ENCODE results near the gene INMT.

INMT gene

DNA sequence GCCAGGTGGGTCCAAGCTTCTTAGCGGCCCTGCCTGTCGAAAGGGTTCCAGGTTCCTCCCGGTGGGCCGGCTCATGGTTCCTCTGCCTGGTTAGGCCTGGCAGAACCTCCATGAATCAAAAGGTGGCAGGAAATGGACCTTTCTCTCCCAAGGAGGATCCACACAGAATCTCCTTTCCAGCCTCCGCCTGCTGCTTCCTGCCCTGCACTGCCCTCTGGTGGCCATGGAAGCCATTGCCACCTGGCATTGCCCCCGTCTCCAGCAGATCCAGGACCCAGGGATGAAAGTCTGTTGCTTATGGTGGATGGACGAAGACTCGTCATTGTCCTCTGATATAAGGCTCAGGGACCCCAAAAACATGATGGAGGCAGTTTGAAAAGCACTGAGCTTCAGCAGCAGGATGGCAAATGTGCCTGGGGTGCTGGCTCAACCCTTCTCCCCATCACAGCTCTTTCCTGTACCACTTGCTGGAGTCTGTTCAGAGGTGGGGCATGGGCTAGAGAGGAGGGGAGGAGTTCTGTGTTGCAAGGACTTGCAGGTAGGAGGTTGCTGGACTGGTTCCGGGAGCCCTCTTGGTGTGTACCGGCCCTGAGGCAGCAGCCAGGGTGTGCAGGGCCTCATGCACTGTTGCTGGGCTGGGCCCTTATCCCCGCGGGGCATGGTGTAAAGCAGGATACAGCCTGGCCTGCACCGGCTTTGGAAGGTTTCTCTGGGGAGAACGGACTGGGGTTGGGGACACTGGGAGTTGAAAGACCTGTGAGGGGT is 11.3 kb upstream of the INMT start:
- peak overlapping the region; percentile 41; the same call in 1 of the 2 replicates for H3K27ac ChIP-seq
- peak; percentile 98 for TF ChIP-seq CTCF (conservative IDR thresholded peaks at IDR 0.05)

DNA sequence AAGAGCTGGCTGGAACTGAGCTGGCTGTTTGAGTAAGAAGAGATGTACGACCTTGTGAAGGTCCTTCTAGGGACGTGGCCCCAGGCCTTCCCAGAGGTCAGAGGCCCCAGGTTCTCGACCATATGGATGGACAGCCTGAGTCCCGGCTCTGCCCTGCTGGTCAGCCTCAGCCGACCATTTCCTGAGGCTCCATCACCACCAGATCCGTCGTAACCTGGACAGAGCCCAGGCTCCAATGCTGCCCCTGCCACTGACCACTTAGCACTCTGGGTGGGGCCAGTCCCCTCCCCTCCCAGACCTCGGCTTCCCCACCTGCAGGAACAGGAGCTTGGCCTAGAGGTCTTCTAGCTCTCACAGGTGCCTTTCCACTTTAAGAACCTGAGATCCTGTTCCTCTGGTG is 10.6 kb upstream of the INMT start:
- H3K27ac ChIP-seq, result peak overlapping the region; percentile 41; the same call in 1 of the 2 replicates
- TF ChIP-seq CTCF (conservative IDR thresholded peaks at IDR 0.05), result no peak

- TF ChIP-seq CTCF (conservative IDR thresholded peaks at IDR 0.05), result no peak
- no peak overlapping the region for H3K27ac ChIP-seq
These were observed 8.4 kb upstream of the INMT start for GRCh38 chr7:30743371-30744074.

DNA sequence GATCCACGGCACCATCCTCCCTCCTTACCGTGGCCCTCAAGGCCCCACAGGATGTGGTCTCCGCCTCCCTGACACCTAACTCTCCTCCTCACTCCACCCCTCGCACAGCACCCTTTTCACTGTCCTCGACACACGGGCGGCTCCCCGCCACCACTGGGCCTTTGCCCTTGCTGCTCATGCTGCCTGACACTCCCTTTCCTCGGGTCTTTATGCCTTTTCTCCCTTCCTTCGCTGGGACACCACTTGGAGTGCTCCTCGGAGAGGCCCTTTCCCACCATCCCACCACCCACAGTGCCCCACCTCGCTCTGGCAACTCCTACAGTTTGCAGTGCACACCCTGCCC is 7.9 kb upstream of the INMT start:
- no peak overlapping the region for H3K27ac ChIP-seq
- no peak for TF ChIP-seq CTCF (conservative IDR thresholded peaks at IDR 0.05)

DNA sequence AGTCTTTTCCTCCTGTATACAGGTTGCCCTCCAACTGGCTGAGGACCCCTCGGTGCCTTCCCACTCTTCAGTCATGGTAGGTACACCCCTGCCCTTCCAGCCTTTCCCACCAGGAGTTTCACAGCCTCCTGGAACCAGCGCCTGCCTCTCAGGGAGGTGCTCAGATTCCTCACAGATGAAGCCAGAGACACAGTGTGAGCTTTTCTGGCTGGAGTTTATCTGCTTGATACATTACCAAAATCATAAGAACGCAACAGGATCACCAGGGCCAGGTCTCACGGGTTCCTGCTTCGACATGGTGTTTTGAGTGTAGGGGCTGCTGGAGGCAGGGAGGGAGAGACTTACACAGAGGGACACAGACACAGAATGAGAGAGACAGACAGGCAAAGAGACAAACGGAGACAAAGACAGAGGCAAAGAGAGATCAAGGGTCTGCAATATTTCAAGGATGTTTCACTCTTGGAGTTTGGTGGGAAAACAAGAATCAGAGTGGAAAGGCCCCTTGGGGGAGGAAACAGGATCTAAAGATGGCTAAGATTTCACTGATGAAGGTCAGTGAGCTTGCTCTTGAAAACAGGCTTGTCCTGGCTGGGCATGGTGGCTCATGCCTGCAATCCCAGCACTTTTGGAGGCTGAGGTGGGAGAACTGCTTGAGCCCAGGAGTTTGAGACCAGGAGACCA is 6.5 kb upstream of the INMT start:
- no peak for TF ChIP-seq CTCF (conservative IDR thresholded peaks at IDR 0.05)

DNA sequence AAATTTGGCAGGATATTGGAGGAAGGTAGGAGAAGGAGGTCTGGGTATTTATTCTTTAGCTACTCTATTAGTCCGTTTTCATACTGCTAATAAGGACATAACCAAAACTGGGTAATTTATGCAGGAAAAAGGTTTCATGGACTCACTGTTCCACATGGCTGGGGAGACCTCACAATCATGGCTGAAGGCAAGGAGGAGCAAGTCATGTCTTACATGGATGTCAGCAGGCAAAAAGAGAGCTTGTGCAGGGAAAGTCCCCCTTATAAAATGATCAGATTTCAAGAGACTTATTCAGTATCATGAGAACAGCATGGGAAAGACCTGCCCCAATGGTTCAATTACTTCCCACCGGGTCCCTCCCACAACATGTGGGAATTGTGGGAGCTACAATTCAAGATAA is 1.9 kb upstream of the INMT start:
- no peak for TF ChIP-seq CTCF (conservative IDR thresholded peaks at IDR 0.05)
- no peak overlapping the region for H3K27ac ChIP-seq

More for the DNA sequence above, 6.5 kb upstream of the INMT start:
- no peak overlapping the region for H3K27ac ChIP-seq

All from VCaP (cell line).